ENCODE measurements around the gene SUMO3.

GRCh38 chr21:44816761-44817505 is 929 bp downstream of the SUMO3 start:
- TF ChIP-seq POLR2A (IDR thresholded peaks at IDR 0.05; ENCODE audit: low read length) (no peak), GATA1 (IDR thresholded peaks at IDR 0.05; ENCODE audit: low read depth, low read length) (no peak)

All from erythroblast (primary cell).